Kidney (tissue), 14 donors: Measurements from ENCODE around the gene PRODH2. TPM values are rescaled to one million over a fixed set of nuclear protein-coding genes. Genes with fewer than 3 reads are reported as not detected.

ENCODE experiments used
- DNase-seq, 5 donors: peaks; one replicate each; pipeline ENCODE4 v3.0.0-alpha.2; 2013 to 2020
- FAIRE-seq: peaks from 2 replicates; lab custom pipeline; 2012; peaks lifted over from hg19 to GRCh38; lab: Jason Lieb, UNC
- H3K27ac ChIP-seq, 2 donors: one replicate each; pipeline ENCODE4 v1.7.0; 2013; ENCODE audit warnings: low read depth in 2 of 2, low read length in 2 of 2, inconsistent platforms in 1 of 2
- H3K27me3 ChIP-seq: one replicate; pipeline ENCODE4 v1.7.1; 2013; ENCODE audit warnings: low read length, inconsistent platforms; ENCODE audit not compliant: control insufficient read depth, insufficient read depth
- H3K36me3 ChIP-seq, 3 donors: one replicate each; pipeline versions ENCODE4 v1.7.0 to v1.7.1; 2013; ENCODE audit warnings: low read length in 3 of 3, control low read depth in 1 of 3, inconsistent platforms in 1 of 3; ENCODE audit not compliant: insufficient read depth in 3 of 3, control insufficient read depth in 2 of 3
- H3K4me1 ChIP-seq, 3 donors: one replicate each; pipeline versions ENCODE4 v1.7.0 to v1.7.1; 2013; ENCODE audit warnings: low read length in 3 of 3, inconsistent platforms in 1 of 3, low read depth in 1 of 3; ENCODE audit not compliant: control insufficient read depth in 2 of 3, insufficient read depth in 2 of 3
- H3K4me3 ChIP-seq, 3 donors: one replicate each; pipeline versions ENCODE4 v1.7.0 to v1.8.1; 2013; ENCODE audit warnings: low read length in 3 of 3, control low read depth in 1 of 3, inconsistent platforms in 1 of 3
- H3K9ac ChIP-seq, 3 donors: one replicate each; pipeline versions ENCODE4 v1.7.0 to v1.7.1; 2013; ENCODE audit warnings: low read length in 3 of 3, control low read depth in 1 of 3, inconsistent platforms in 1 of 3
- H3K9me3 ChIP-seq, 3 donors: one replicate each; pipeline versions ENCODE4 v1.7.0 to v1.7.1; 2013; ENCODE audit warnings: low read length in 3 of 3, control low read depth in 1 of 3, inconsistent platforms in 1 of 3; ENCODE audit not compliant: control insufficient read depth in 2 of 3, insufficient read depth in 1 of 3
- intact Hi-C: fragments of 100-400 bp; cut with DNase I; formaldehyde crosslinking; loops from one replicate; pipeline ENCODE4 v1.11.1; 2022
- polyA plus RNA-seq: library from polyadenylated mRNA; stranded (reverse); fragments of 350-450 nt; fragmentation: Illumina TruSeq; extraction: RNeasy Lipid Tissue Mini Kit (QIAGEN cat#74804); gene quantifications from one replicate; pipeline ENCODE4 v1.2.3, GENCODE V29; 2014; ENCODE audit warnings: low read depth, low replicate concordance; ENCODE audit not compliant: insufficient read depth
- total RNA-seq: library from RNA; stranded (reverse); fragmentation: NEBNext Ultra II Directional; extraction: Animal tissue kit (Norgen Biotek cat#: 25700); gene quantifications from one replicate; pipeline ENCODE4 v1.2.1, GENCODE V29; 2021
- TF ChIP-seq, protein P1 (sequence below): IDR thresholded peaks from 3 replicates; pipeline ENCODE4 v1.5.1; 2012; ENCODE audit warnings: mild to moderate bottlenecking, moderate library complexity, borderline replicate concordance; ENCODE audit not compliant: insufficient read depth; ENCODE audit errors: extremely low read depth
- donor health status: control.
- donor health status: control.
- donor health status: control.
- donor health status: control.
- donor health status: control.
- donor health status: DM: yes; HTN: yes; CAD: no.
- donor health status: Normal renal cell carcinoma (clear cell type).

The PRODH2 gene
- total and polyA plus RNA-seq, 2 donors from 2014 or later: 9.0 to 409 TPM

DNA sequence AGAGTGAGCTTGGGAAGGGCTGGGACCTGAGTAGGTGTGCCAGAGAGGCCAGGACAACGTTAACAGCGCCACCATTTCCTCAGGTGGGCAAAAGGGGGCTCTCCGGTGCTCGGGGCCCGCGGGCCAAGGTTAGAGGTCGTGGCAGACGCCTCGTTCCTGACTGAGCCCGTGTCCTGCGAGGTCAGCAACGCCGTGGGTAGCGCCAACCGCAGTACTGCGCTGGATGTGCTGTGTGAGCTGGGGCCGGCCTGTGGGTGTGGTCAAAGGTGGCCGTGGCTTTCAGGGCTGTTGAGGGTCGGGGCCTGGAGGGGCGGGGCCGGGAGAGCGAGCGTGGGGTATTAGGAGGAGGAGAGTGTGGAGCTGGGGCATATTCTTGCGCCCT is 47.8 kb upstream of the PRODH2 start:
- Histone ChIP-seq H3K4me3 (no peak overlapping the region), H3K27ac (no peak overlapping the region), H3K36me3 (no peaks in the 10 kb centered on the region), H3K9ac (no peak overlapping the region), H3K27me3 (no peaks in the 10 kb centered on the region), H3K9me3 (no peaks in the 10 kb centered on the region), H3K4me1 (peaks cover 0 to 4% (median 0%) of the 10 kb centered on the region in 3 donors)
- TF ChIP-seq, protein P1, sequence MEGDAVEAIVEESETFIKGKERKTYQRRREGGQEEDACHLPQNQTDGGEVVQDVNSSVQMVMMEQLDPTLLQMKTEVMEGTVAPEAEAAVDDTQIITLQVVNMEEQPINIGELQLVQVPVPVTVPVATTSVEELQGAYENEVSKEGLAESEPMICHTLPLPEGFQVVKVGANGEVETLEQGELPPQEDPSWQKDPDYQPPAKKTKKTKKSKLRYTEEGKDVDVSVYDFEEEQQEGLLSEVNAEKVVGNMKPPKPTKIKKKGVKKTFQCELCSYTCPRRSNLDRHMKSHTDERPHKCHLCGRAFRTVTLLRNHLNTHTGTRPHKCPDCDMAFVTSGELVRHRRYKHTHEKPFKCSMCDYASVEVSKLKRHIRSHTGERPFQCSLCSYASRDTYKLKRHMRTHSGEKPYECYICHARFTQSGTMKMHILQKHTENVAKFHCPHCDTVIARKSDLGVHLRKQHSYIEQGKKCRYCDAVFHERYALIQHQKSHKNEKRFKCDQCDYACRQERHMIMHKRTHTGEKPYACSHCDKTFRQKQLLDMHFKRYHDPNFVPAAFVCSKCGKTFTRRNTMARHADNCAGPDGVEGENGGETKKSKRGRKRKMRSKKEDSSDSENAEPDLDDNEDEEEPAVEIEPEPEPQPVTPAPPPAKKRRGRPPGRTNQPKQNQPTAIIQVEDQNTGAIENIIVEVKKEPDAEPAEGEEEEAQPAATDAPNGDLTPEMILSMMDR: no peak
- intact Hi-C loops: no loop called here
- DNase-seq: no peak
- no peak for FAIRE-seq

GRCh38 chr19:35859414-35859813 is 46.8 kb upstream of the PRODH2 start:
- Histone ChIP-seq H3K4me3 (no peak overlapping the region), H3K36me3 (no peaks in the 10 kb centered on the region), H3K27me3 (no peaks in the 10 kb centered on the region), H3K4me1 (peaks cover 0 to 4% (median 0%) of the 10 kb centered on the region in 3 donors), H3K27ac (no peak overlapping the region), H3K9ac (no peak overlapping the region), H3K9me3 (no peaks in the 10 kb centered on the region)
- intact Hi-C loops: no loop called here
- FAIRE-seq (no peak), DNase-seq (no peak)
- TF ChIP-seq, protein P1: no peak

DNA sequence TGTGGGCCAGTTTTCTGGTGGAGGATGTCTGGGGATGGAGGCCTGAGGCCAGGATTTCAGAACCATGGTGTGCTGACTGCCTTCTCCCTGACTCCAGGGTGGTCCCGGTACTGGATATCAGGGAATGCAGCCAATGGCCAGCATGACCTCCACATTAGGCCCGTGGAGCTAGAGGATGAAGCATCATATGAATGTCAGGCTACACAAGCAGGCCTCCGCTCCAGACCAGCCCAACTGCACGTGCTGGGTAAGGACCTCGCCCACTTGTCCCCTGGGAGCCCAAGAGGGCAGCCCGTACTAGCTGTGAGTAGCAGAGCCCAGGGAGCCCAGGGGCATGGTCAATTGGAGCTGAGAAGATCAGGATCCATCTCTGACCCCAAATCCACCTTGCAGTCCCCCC is 45.7 kb upstream of the PRODH2 start:
- FAIRE-seq: no peak
- Histone ChIP-seq H3K27ac (no peak overlapping the region), H3K4me3 (no peak overlapping the region), H3K9me3 (no peaks in the 10 kb centered on the region), H3K27me3 (no peaks in the 10 kb centered on the region), H3K36me3 (no peaks in the 10 kb centered on the region), H3K4me1 (peaks cover 0 to 4% (median 0%) of the 10 kb centered on the region in 3 donors), H3K9ac (no peak overlapping the region)
- TF ChIP-seq, protein P1: no peak
- intact Hi-C loops: no loop called here
- DNase-seq: no peak
